Airway epithelial cell (primary cell): ENCODE results near the gene SECTM1. TPM values are rescaled to one million over a fixed set of nuclear protein-coding genes. Genes with fewer than 3 reads are reported as not detected.

ENCODE experiments used
- total RNA-seq: library from RNA; depleted of rRNA; stranded (reverse); fragments of >200 nt; gene quantifications from 2 replicates; pipeline ENCODE4 v1.2.3, GENCODE V29; 2015

Gene SECTM1
- total RNA-seq: 4.0 and 8.5 TPM in 2 replicates

GRCh38 chr17:82333279-82334171 lies at the start of gene SECTM1:
Gene SECTM1 (minus strand): TSS chr17:82333766. CDS start chr17:82327240, 6,526 bp downstream.

GRCh38 chr17:82371333-82372248 lies 38.0 kb upstream of the SECTM1 start, which contains the start of gene UTS2R:
Gene UTS2R (plus strand): TSS chr17:82371765. CDS start chr17:82374325, 2,560 bp downstream.

GRCh38 chr17:82358465-82359350 lies 25.1 kb upstream of the SECTM1 start, which contains the start of gene TEX19:
Gene TEX19 (plus strand): TSS chr17:82359247. CDS start chr17:82362151, 2,904 bp downstream.

GRCh38 chr17:82317394-82318168 lies 16.0 kb downstream of the SECTM1 start, which contains the start of gene CD7:
Gene CD7 (minus strand): TSS chr17:82317608. CDS start chr17:82317495, 113 bp downstream.

GRCh38 chr17:82273327-82274133 lies 60.0 kb downstream of the SECTM1 start, which contains the start of gene CSNK1D:
Gene CSNK1D (minus strand): TSS chr17:82273700. CDS start chr17:82273381, 319 bp downstream.

Other genes with a start within 250 kb of the SECTM1 start
- 474 and 632 TPM in 2 replicates for gene FASN, start 235.5 kb downstream of the SECTM1 start, total RNA-seq
- 8.1 and 16.5 TPM in 2 replicates for gene CCDC57, start 120.9 kb downstream of the SECTM1 start, total RNA-seq
- gene SLC16A3, start 104.7 kb downstream of the SECTM1 start, total RNA-seq: 256 and 274 TPM in 2 replicates
- 41.8 and 42.7 TPM in 2 replicates for gene CSNK1D, start 60.1 kb downstream of the SECTM1 start, total RNA-seq
- gene CD7, start 16.2 kb downstream of the SECTM1 start, total RNA-seq: 0.14 TPM in 1 of 2 replicates, not detected in the other
- gene TEX19, start 25.5 kb upstream of the SECTM1 start, total RNA-seq: not detected in 2 replicates
- not detected in 2 replicates for gene UTS2R, start 38.0 kb upstream of the SECTM1 start, total RNA-seq
- 7.2 and 9.2 TPM in 2 replicates for gene HEXD, start 84.6 kb upstream of the SECTM1 start, total RNA-seq
- gene OGFOD3, start 84.8 kb upstream of the SECTM1 start, total RNA-seq: 16.4 and 32.8 TPM in 2 replicates
- 50.5 and 60.0 TPM in 2 replicates for gene CYBC1, start 117.0 kb upstream of the SECTM1 start, total RNA-seq
- gene NARF, start 125.0 kb upstream of the SECTM1 start, total RNA-seq: 48.7 and 61.7 TPM in 2 replicates
- 30.6 and 41.6 TPM in 2 replicates for gene FOXK2, start 186.0 kb upstream of the SECTM1 start, total RNA-seq